ENCODE measurements around the gene NT5DC1.

DNA sequence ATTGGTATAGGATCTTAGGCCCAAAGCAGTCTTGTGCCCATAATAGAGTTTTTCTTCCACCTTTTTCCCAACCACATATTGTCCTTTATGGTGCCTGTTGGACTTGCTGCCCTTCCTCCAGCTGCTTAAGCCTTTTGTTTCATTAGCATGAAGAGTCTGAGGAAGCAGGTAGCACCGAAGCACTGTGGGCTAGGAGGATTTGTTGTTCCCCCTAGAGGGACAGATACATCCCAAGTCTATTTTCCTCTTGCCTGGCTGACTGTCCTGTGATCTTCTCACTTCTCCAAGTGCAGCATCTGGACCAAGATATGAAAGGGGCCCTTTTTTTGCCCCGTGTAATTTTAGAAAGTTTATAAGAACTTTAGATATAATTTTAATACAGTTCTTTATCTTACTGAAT, 75.9 kb downstream of the NT5DC1 start:
- TF ChIP-seq, protein P1, sequence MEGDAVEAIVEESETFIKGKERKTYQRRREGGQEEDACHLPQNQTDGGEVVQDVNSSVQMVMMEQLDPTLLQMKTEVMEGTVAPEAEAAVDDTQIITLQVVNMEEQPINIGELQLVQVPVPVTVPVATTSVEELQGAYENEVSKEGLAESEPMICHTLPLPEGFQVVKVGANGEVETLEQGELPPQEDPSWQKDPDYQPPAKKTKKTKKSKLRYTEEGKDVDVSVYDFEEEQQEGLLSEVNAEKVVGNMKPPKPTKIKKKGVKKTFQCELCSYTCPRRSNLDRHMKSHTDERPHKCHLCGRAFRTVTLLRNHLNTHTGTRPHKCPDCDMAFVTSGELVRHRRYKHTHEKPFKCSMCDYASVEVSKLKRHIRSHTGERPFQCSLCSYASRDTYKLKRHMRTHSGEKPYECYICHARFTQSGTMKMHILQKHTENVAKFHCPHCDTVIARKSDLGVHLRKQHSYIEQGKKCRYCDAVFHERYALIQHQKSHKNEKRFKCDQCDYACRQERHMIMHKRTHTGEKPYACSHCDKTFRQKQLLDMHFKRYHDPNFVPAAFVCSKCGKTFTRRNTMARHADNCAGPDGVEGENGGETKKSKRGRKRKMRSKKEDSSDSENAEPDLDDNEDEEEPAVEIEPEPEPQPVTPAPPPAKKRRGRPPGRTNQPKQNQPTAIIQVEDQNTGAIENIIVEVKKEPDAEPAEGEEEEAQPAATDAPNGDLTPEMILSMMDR (IDR thresholded peaks at IDR 0.05): no peak
- no peak for TF ChIP-seq EZH2 (IDR thresholded peaks at IDR 0.05; ENCODE audit: borderline replicate concordance, insufficient read depth, low read depth, low read length, poor library complexity, severe bottlenecking)
